HS-5 (cell line): ENCODE results near the gene PDE10A.

Experiments used
- DNase-seq: peaks from one replicate; pipeline ENCODE4 v3.0.0-alpha.2; 2012; ENCODE audit warnings: low read depth

Gene PDE10A

GRCh38 chr6:165662749-165663376 lies at the start of gene PDE10A:
Gene PDE10A, minus strand, starts transcription at chr6:165663241. Its CDS starts 430 bp downstream, at chr6:165662811.
- no peak for DNase-seq

GRCh38 chr6:165708985-165709576 lies 46.0 kb upstream of the PDE10A start:
- no peak for DNase-seq

GRCh38 chr6:165707067-165707853 lies 44.2 kb upstream of the PDE10A start:
- DNase-seq = no peak

- no peak for DNase-seq
Measured at GRCh38 chr6:165705941-165706340, 42.9 kb upstream of the PDE10A start.

GRCh38 chr6:165704045-165704748 lies 41.2 kb upstream of the PDE10A start:
- DNase-seq = no peak

GRCh38 chr6:165702669-165703068 lies 39.6 kb upstream of the PDE10A start:
- DNase-seq = no peak

- DNase-seq = no peak
Measured at GRCh38 chr6:165701564-165702354, 38.7 kb upstream of the PDE10A start.

GRCh38 chr6:165701005-165701404 lies 38.0 kb upstream of the PDE10A start:
- DNase-seq = no peak

- DNase-seq = no peak
Measured at GRCh38 chr6:165698868-165699267, 35.8 kb upstream of the PDE10A start.

GRCh38 chr6:165697171-165697570 lies 34.1 kb upstream of the PDE10A start:
- no peak for DNase-seq

GRCh38 chr6:165695722-165696515 lies 32.9 kb upstream of the PDE10A start:
- DNase-seq = no peak

- no peak for DNase-seq
Measured at GRCh38 chr6:165694296-165694695, 31.3 kb upstream of the PDE10A start.

- DNase-seq = no peak
Measured at GRCh38 chr6:165692106-165692653, 29.1 kb upstream of the PDE10A start.

- DNase-seq = no peak
Measured at GRCh38 chr6:165689699-165690098, 26.7 kb upstream of the PDE10A start.

GRCh38 chr6:165686596-165687365 lies 23.7 kb upstream of the PDE10A start:
- DNase-seq = no peak

- DNase-seq = no peak
Measured at GRCh38 chr6:165685302-165685701, 22.3 kb upstream of the PDE10A start.

- no peak for DNase-seq
Measured at GRCh38 chr6:165684333-165684732, 21.3 kb upstream of the PDE10A start.

- DNase-seq = no peak
Measured at GRCh38 chr6:165680975-165681374, 17.9 kb upstream of the PDE10A start.

GRCh38 chr6:165679326-165679725 lies 16.3 kb upstream of the PDE10A start:
- DNase-seq = no peak

- DNase-seq = no peak
Measured at GRCh38 chr6:165678904-165679303, 15.9 kb upstream of the PDE10A start.
